ENCODE measurements around the gene JPH4. TPM values are rescaled to one million over a fixed set of nuclear protein-coding genes. Genes with fewer than 3 reads are reported as not detected.
A peak's percentile ranks its signal among the peaks of the same experiment; 100 is the strongest.

The JPH4 gene
- total RNA-seq, 8 experiments from 2014 or later = 1.6 to 41.5 (median 21.9) TPM

DNA sequence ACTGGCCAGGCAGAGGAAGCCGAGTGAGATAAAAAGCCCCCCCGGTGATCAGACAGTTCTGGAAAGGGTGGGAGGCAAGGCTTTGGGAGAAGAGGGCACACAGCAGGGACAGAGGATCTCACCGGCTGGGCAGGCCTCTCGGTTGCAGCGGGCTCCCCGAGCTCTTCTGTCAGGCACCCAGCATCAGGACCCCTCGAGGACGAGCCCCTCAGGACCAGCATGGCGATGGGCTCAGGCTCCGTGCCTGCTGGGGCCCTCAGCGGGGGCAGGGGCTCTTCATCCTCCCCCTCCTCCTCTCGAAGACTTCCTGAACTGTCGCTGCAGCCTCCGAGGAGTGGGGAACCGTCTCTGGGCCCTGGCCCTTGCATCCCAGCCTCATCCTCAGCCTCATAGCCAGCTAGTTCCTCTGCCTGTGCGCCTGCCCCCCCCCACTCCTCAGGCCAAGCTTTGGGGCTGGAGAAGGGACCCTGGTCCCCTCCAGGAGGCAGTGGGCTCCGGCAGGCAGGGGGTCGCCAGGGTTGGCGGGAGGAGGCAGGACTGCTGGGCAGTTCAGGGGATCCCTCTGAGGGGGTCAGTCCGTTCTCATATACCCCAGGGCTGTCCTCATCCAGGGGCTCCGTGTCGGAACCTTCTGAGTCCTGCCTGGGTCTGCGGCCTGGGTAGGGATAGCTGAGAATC, 7.6 kb downstream of the JPH4 start:
- Histone ChIP-seq H3K4me1 (replicated peaks in 1 of 2) (peaks cover 35 to 47% of the 10 kb centered on the region in 2 donors), H3K4me3 (no peak overlapping the region), H3K27ac (no peak overlapping the region)
- in situ Hi-C loops (cut with MboI; ENCODE audit: low pct_unique_long_range_greater_than_20kb in 2 of 9, low sequenced_read_pairs in 9 of 9, unreplicated experiment in 9 of 9) = loop anchor here in 6 of 9 experiments (25.0 kb wide), 2 partner anchors 234 to 259 kb away; partner anchors contain the start of genes BCL2L2 (in 4 of the 6), PABPN1 (in 4 of the 6) and PPP1R3E (in 4 of the 6)
- WGBS, 10 experiments = 70 to 100% (median 89%) methylated on average over 1 to 10 of the region's 23 CpGs; no CpG with 5 or more reads in 6 of the 10 experiments
- ATAC-seq (replicated peaks in 6 of 8) = no peak

DNA sequence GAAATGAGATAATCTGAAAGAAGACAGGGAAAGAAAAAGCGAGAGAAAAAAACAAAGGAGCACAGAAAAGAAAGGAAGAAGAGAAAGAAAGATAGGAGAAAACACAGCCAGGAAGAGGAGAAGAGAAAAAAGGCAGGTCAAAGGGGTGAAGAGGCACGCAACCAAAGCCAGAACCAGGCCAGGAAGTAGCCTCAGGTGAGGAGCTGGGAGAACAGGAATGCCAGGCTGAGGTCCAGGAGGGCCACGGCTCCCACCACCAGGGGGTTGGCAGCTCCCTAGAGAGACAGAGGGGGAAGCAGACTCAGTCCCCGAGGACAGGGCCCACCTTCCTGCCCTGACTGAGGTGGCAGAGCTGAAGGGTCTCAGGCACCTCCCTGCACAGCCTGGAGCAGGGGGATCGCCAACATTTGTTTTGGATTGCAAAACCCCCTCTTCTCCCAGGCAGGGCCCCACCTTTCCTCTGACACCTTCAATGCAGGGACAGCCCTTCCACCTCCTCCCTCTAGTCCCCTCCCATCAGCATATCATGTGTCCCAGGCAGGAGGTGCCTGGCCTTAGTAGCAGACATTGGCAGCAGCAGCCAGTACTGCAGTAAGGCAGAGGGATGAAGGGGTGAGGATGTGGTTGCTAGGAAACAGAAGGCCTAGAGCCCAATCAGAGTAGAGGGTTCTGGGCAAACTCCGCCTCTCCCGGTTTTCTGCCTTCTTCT, 9.0 kb downstream of the JPH4 start:
- 56 to 90% (median 67%) methylated on average over 2 to 6 of the region's 7 CpGs; no CpG with 5 or more reads in 3 of the 10 experiments for WGBS, 10 experiments
- Histone ChIP-seq H3K27ac (peak overlapping the region; percentile 18 to 69), H3K4me3 (no peak overlapping the region), H3K4me1 (replicated peaks in 1 of 2) (peaks cover 35 to 47% of the 10 kb centered on the region in 2 donors)
- in situ Hi-C loops (cut with MboI; ENCODE audit: low pct_unique_long_range_greater_than_20kb in 2 of 9, low sequenced_read_pairs in 9 of 9, unreplicated experiment in 9 of 9) = loop anchor here in 7 of 9 experiments (10.0 to 25.0 kb wide), 3 partner anchors 85 to 257 kb away; partner anchors contain the start of genes BCL2L2 (in 4 of the 7), PABPN1 (in 4 of the 7) and PPP1R3E (in 4 of the 7)
- peak; percentile 7 to 68 (median 51) for ATAC-seq (replicated peaks in 6 of 8)

DNA sequence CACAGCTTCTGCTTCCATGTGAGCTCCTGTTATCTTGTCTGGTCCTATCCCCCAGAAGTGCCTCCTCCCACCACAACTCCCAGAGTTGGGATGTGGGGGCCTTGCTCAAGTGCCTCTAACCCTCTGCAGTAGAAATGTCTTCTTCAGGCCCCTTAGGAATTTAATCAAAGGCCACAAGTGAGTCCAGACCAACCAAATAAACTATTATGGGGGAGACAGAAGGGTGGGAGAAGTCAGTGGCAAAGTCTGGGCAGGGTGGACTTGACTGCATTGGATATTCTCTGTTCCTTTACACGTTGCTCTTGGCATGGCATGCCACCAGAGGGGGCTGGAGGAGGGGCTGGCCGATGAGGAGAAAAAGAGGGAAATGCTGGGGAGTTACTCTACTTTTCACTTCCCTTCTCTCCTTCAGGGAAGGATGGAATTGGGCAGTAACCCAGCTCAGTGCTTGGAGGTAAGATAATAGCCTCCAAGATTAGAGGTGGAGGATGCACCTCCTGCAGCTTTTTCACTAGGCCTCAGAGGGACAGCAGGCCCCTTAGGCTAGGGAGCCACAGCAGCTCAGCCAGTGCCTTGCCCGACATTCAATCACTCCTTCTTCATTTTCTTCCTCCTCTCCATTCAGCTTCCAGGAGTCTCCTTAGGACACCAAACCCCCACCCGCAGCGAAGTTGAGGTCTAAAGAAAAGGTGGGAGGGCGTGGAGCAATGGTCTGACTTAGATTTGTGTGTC, 9.8 kb downstream of the JPH4 start:
- in situ Hi-C loops (cut with MboI; ENCODE audit: low pct_unique_long_range_greater_than_20kb in 2 of 9, low sequenced_read_pairs in 9 of 9, unreplicated experiment in 9 of 9) = loop anchor here in 7 of 9 experiments (10.0 to 25.0 kb wide), 3 partner anchors 84 to 256 kb away; partner anchors contain the start of genes BCL2L2 (in 4 of the 7), PABPN1 (in 4 of the 7) and PPP1R3E (in 4 of the 7)
- 11 to 79% (median 38%) methylated on average over 2 to 5 of the region's 6 CpGs; no CpG with 5 or more reads in 1 of the 10 experiments for WGBS, 10 experiments
- ATAC-seq (replicated peaks in 6 of 8) = peak in 1 of 8 experiments; percentile 9
- H3K4me1 ChIP-seq (replicated peaks in 1 of 2) = peaks cover 35 to 46% of the 10 kb centered on the region in 2 donors
- H3K4me3 ChIP-seq = no peak overlapping the region
- peak overlapping the region in 1 of 2 donors; percentile 69 for H3K27ac ChIP-seq

DNA sequence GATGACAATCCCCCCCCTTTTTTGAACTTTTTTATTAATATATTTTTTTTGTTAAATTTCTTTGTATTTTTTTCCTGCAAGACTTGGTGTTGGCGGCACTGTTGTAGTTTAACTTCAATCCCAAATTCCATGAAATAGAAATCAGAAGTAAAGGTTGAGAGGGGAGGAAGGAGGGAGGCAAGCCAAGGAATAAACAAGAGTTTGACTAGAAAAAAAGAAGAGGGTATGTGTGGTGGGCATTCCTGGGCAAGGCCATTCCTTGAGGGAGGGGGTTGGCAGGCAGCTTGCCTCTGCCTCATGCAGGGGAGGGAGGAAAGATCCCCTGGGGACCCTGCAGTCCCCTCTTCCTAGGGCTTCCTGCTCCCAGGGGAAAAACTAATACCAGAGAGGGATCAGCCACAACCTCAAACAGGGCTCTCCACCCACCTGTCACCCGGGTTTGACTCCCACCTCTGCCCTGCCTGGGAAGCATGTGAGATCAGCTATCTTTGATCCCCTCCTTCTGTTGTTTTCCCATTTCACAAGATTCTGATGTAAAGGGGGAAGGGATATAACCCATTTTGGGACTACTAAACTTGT, 10.5 kb downstream of the JPH4 start:
- in situ Hi-C loops (cut with MboI; ENCODE audit: low pct_unique_long_range_greater_than_20kb in 2 of 9, low sequenced_read_pairs in 9 of 9, unreplicated experiment in 9 of 9) = loop anchor here in 7 of 9 experiments (10.0 to 25.0 kb wide), 3 partner anchors 83 to 256 kb away; partner anchors contain the start of genes BCL2L2 (in 4 of the 7), PABPN1 (in 4 of the 7) and PPP1R3E (in 4 of the 7)
- H3K27ac ChIP-seq = peak overlapping the region; percentile 69 to 75
- H3K4me3 ChIP-seq = peak overlapping the region; percentile 39 to 84 (median 56)
- WGBS, 10 experiments = 80 to 100% (median 84%) methylated on average over 1 of the region's 2 CpGs; no CpG with 5 or more reads in 4 of the 10 experiments
- H3K4me1 ChIP-seq (replicated peaks in 1 of 2) = peaks cover 35 to 39% of the 10 kb centered on the region in 2 donors
- ATAC-seq (replicated peaks in 6 of 8) = no peak

DNA sequence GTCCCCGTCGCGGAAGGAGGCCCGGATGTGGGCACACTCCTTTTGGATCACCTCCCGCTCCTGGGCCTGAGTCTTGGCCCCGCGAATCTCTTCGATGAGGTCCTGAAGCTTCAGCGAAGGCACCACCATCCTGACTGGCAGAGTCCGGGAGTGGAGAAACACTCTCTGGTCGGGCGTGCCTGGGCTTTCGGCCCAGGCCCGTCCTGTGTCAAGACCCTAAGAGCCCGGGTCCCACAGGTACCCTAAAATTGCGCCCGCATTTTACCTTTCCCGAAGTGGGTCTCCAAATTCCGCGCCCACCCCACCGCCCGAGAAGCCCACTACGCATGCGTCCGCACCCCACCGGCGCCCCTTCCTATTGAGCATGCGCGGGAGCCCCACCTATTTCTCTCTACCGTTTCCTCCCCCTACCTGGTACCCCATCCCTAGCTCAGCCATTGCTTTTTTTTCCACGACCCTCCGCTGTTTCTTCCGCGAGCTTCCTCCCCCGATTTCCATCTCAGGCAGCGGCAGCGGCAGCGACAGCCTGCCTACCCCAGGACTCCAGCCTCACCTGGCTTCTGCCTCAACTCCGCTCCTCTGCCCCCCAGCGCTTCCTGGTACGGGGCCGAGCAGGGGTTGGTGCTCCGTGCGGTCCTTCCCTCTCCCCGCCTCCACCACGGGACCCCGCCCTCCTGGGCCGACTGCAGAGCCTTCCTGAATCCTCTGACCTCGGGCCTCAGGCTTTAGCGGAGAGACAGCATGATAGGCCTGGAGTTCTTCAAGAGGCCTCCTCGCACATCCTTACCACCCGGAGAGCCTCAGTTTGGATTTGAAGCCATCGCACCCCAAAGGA, 11.2 kb downstream of the JPH4 start, which contains the start of gene AP1G2:
Gene AP1G2 (minus strand): TSS at position 606 of the 835 bp plus-strand sequence. CDS start 477 bp downstream, at position 129.
- H3K27ac ChIP-seq = peak within 1 kb of the TSS; percentile 69 to 75
- in situ Hi-C loops (cut with MboI; ENCODE audit: low pct_unique_long_range_greater_than_20kb in 2 of 9, low sequenced_read_pairs in 9 of 9, unreplicated experiment in 9 of 9) = loop anchor here in 7 of 9 experiments (10.0 to 25.0 kb wide), 3 partner anchors 83 to 255 kb away; partner anchors contain the start of genes BCL2L2 (in 4 of the 7), PABPN1 (in 4 of the 7) and PPP1R3E (in 4 of the 7)
- WGBS, 10 experiments = 0 to 28% (median 1%) methylated on average over 1 to 22 of the region's 53 CpGs; no CpG with 5 or more reads in 2 of the 10 experiments
- ATAC-seq (replicated peaks in 6 of 8) = peak; percentile 61 to 84 (median 73)
- peak within 1 kb of the TSS; percentile 39 to 84 (median 56) for H3K4me3 ChIP-seq
- peaks cover 32 to 35% of the 10 kb centered on the region in 2 donors for H3K4me1 ChIP-seq (replicated peaks in 1 of 2)

DNA sequence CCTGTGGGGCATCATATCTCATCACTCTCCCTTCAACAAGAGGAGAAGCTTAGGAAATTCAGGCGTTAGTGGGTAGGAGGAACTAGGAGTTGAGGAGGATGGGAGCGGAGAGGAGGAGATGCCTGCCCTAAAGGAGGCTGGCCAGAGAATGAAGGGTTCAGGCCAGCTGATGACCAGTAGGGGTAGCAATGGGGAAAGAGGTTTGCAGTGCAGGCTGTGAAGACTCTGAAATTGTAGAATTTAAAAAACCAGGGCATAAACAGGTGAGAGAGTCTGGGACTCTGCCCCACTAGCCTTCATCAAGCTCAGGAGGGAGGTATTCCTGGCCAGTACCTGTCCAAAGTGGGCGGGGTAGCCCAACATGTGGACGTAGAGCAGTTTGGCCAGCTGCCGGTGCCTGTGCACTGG, 11.8 kb downstream of the JPH4 start:
- H3K27ac ChIP-seq = peak overlapping the region in 1 of 2 donors; percentile 75
- H3K4me1 ChIP-seq (replicated peaks in 1 of 2) = peaks cover 31 to 35% of the 10 kb centered on the region in 2 donors
- in situ Hi-C loops (cut with MboI; ENCODE audit: low pct_unique_long_range_greater_than_20kb in 2 of 9, low sequenced_read_pairs in 9 of 9, unreplicated experiment in 9 of 9) = loop anchor here in 7 of 9 experiments (10.0 to 25.0 kb wide), 3 partner anchors 82 to 254 kb away; partner anchors contain the start of genes BCL2L2 (in 4 of the 7), PABPN1 (in 4 of the 7) and PPP1R3E (in 4 of the 7)
- peak in 7 of 8 experiments; percentile 0 to 23 (median 5) for ATAC-seq (replicated peaks in 6 of 8)
- WGBS, 10 experiments = 0 to 33% (median 20%) methylated on average over 1 to 5 of the region's 5 CpGs; no CpG with 5 or more reads in 4 of the 10 experiments
- peak overlapping the region; percentile 39 to 84 (median 56) for H3K4me3 ChIP-seq

DNA sequence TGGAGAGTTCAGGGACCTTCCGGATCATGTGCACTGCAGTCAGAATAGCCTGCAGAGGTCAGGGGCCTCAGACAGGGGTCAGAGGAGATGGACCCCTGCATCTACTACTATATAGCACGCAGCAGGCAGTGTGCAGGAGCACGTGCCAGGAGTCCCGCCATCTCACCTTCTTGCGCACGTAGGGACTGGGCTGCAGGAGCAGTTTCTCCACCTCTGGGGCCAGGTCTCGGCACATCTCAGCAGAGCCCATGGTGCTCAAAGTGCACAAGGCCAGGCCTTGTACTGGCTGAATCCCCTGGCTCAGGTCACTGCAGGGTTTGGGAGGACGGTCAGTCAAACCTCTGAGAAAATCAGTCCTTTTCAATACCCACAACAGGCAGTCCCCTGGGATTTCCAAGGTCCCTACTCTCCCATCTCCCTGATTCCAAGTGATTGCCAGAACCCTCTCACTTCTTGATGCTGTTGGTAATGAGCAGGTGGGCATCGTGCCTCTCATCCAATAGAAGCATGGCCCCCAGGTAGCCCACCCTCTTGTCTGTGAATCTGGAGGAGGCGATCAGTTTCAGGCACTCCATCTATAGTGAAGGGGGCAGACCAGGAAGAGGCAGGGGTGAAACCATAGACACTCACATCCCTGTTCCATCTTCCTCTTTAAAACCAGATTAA, 12.3 kb downstream of the JPH4 start:
- ATAC-seq (replicated peaks in 6 of 8) = no peak
- in situ Hi-C loops (cut with MboI; ENCODE audit: low pct_unique_long_range_greater_than_20kb in 2 of 9, low sequenced_read_pairs in 9 of 9, unreplicated experiment in 9 of 9) = loop anchor here in 7 of 9 experiments (10.0 to 25.0 kb wide), 3 partner anchors 81 to 254 kb away; partner anchors contain the start of genes BCL2L2 (in 4 of the 7), PABPN1 (in 4 of the 7) and PPP1R3E (in 4 of the 7)
- Histone ChIP-seq H3K4me3 (peak overlapping the region in 2 of 5 donors; percentile 56 to 61), H3K27ac (no peak overlapping the region), H3K4me1 (replicated peaks in 1 of 2) (peaks cover 31 to 35% of the 10 kb centered on the region in 2 donors)
- WGBS, 10 experiments = 60 to 94% (median 73%) methylated on average over 1 to 3 of the region's 10 CpGs; no CpG with 5 or more reads in 4 of the 10 experiments

DNA sequence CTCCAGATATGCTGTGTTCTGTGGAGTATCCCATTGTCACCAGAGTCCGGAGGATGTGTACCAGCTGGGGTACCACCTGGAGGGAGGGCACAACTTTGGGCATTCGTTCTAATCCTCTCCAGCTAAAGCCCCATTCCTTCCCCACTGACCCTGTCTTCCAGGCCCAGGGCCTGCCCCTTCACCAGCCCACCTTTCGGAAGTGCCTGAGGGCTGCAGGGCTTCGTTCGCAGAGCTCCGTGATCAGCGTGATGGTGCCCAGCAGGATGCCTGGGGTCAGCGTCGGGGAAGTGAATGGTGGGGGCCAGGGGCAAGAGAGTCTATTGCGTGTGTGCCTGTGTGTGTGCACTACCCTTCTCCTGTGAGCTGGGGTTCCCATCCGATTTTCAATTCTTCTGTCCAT, 13.0 kb downstream of the JPH4 start:
- no peak overlapping the region for H3K27ac ChIP-seq
- in situ Hi-C loops (cut with MboI; ENCODE audit: low pct_unique_long_range_greater_than_20kb in 2 of 9, low sequenced_read_pairs in 9 of 9, unreplicated experiment in 9 of 9) = loop anchor here in 7 of 9 experiments (10.0 to 25.0 kb wide), 3 partner anchors 81 to 253 kb away; partner anchors contain the start of genes BCL2L2 (in 4 of the 7), PABPN1 (in 4 of the 7) and PPP1R3E (in 4 of the 7)
- 80 to 100% (median 94%) methylated on average over 1 to 6 of the region's 11 CpGs; no CpG with 5 or more reads in 5 of the 10 experiments for WGBS, 10 experiments

DNA sequence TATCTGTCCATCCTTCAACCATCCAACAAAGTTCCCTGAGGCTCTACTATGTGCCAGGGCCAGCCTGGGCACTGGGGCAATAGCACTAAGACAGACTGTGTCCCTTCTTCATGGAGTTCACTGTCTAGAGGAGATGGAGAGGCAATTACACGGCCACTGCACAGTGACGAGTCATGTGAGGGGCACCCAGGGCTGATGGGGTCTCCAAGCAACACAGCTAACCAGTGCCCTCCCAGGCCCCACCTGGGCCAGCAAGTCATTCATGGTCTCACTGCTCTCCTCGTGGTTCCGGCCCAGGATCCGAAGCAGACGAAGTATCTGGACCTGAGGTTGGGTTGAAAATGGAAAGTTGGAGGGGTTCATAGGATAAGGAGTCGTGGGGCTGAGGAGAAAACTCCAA, 13.7 kb downstream of the JPH4 start:
- Histone ChIP-seq H3K4me1 (replicated peaks in 1 of 2) (peaks cover 25 to 27% of the 10 kb centered on the region in 2 donors), H3K27ac (no peak overlapping the region), H3K4me3 (no peak overlapping the region)
- 67 to 100% (median 71%) methylated on average over 1 to 3 of the region's 7 CpGs; no CpG with 5 or more reads in 5 of the 10 experiments for WGBS, 10 experiments
- no peak for ATAC-seq (replicated peaks in 6 of 8)
- in situ Hi-C loops (cut with MboI; ENCODE audit: low pct_unique_long_range_greater_than_20kb in 2 of 9, low sequenced_read_pairs in 9 of 9, unreplicated experiment in 9 of 9) = loop anchor here in 7 of 9 experiments (5.0 to 25.0 kb wide), 4 partner anchors 80 to 253 kb away; partner anchors contain the start of genes BCL2L2 (in 4 of the 7), PABPN1 (in 4 of the 7) and PPP1R3E (in 4 of the 7)

More for the DNA sequence above, 13.0 kb downstream of the JPH4 start:
- no peak overlapping the region for H3K4me3 ChIP-seq
- H3K4me1 ChIP-seq (replicated peaks in 1 of 2) = peaks cover 31 to 35% of the 10 kb centered on the region in 2 donors
- no peak for ATAC-seq (replicated peaks in 6 of 8)
